ENCODE results near the gene C16orf95. TPM values are rescaled to one million over a fixed set of nuclear protein-coding genes. Genes with fewer than 3 reads are reported as not detected.
A peak's percentile ranks its signal among the peaks of the same experiment; 100 is the strongest.
"Not testable (repeated sequence)": the region's sequence is repeated elsewhere in the genome, so short reads cannot be mapped to it uniquely, and the experiment has no call there.

The C16orf95 gene
- total RNA-seq, 4 donors from 2014 or later: 0.38 to 0.95 (median 0.85) TPM

DNA sequence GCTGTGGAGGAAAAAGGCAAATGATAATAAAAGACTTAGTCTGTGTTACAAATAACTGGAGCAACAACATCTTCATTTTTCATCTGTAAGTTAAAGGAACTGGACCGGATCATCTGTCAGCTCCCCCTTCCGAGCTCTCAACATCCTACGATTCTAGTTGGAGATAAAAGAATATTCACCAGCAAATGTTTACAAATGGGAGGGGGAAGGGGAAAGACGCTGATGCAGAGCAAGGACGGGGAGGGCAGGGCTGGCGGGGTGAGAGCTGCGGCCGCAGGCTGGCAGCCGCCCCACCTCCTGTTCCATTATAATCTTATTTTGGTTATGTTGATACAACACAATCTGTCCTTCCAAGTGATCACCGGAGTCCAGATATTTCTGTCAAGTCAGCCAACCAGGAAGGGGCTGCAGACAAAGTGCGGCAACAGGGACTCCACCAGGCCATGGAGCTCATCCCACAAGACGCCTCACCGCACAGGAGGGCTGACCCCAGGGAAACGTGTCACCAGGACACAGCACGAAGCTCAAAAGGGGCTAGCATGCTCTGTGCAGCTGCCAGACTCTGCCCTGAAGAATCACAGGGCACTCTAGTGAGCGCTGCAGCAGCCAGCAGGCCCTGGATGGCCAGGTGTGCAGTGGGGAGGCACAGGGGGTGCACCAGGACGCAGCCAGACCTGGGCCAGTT lies 46.7 kb upstream of the C16orf95 start:
- H3K27ac ChIP-seq: peak overlapping the region; percentile 45 to 85 (median 77)
- DNase-seq: no peak

DNA sequence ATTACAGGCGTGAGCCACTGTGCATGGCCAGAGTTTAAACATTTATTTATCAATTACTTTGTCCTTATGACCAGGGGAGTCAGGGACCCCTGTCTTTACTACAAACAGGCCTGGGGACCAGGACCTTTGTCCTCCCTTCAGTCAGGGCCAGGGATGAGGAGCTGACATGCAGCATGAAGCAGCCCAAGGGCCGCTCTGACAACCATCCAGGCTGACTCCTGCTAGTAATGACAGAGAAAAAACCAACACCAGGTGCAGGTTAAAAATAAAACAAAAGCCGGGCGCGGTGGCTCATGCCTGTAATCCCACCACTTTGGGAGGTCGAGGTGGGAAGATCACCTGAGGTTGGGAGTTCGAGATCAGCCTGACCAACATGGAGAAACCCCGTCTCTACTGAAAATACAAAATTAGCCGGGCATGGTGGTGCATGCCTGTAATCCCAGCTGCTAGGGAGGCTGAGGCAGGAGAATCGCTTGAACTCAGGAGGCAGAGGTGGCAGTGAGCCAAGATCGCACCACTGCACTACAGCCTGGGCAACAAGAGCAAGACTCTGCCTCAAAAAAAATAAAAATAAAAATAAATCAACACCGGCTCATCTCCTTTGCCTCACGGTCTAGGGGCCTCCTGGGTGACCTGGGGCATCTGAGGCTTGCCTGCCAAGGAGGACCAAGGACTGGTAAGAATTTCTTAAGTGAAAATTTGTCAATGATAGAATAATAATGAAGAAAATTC lies 45.8 kb upstream of the C16orf95 start:
- H3K9me3 ChIP-seq; intact Hi-C loops (cut with DNase I); H3K4me3 ChIP-seq; H3K27me3 ChIP-seq; DNase-seq: not testable (repeated sequence)
- H3K36me3 ChIP-seq: peaks cover 14 to 84% (median 28%) of the 10 kb centered on the region in 3 donors
- 75 to 88% methylated on average over 7 to 13 of the region's 13 CpGs for WGBS, 2 donors
- peaks cover 4 to 51% (median 18%) of the 10 kb centered on the region in 3 donors for H3K4me1 ChIP-seq
- peak overlapping the region in 3 of 4 donors; percentile 75 to 85 (median 79) for H3K27ac ChIP-seq

More for the DNA sequence above, 46.7 kb upstream of the C16orf95 start:
- H3K36me3 ChIP-seq: peaks cover 8 to 75% (median 19%) of the 10 kb centered on the region in 3 donors
- peak overlapping the region in 1 of 4 donors; percentile 39 for H3K4me3 ChIP-seq
- no peaks in the 10 kb centered on the region for H3K27me3 ChIP-seq
- 41 to 61% methylated on average over 10 to 15 of the region's 17 CpGs for WGBS, 2 donors
- no peak for TF ChIP-seq POLR2A (IDR thresholded peaks at IDR 0.05)
- TF ChIP-seq, protein P1, sequence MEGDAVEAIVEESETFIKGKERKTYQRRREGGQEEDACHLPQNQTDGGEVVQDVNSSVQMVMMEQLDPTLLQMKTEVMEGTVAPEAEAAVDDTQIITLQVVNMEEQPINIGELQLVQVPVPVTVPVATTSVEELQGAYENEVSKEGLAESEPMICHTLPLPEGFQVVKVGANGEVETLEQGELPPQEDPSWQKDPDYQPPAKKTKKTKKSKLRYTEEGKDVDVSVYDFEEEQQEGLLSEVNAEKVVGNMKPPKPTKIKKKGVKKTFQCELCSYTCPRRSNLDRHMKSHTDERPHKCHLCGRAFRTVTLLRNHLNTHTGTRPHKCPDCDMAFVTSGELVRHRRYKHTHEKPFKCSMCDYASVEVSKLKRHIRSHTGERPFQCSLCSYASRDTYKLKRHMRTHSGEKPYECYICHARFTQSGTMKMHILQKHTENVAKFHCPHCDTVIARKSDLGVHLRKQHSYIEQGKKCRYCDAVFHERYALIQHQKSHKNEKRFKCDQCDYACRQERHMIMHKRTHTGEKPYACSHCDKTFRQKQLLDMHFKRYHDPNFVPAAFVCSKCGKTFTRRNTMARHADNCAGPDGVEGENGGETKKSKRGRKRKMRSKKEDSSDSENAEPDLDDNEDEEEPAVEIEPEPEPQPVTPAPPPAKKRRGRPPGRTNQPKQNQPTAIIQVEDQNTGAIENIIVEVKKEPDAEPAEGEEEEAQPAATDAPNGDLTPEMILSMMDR (IDR thresholded peaks at IDR 0.05): no peak
- intact Hi-C loops (cut with DNase I): no loop called here
- H3K4me1 ChIP-seq: peaks cover 4 to 60% (median 18%) of the 10 kb centered on the region in 3 donors
- H3K9me3 ChIP-seq: no peaks in the 10 kb centered on the region

DNA sequence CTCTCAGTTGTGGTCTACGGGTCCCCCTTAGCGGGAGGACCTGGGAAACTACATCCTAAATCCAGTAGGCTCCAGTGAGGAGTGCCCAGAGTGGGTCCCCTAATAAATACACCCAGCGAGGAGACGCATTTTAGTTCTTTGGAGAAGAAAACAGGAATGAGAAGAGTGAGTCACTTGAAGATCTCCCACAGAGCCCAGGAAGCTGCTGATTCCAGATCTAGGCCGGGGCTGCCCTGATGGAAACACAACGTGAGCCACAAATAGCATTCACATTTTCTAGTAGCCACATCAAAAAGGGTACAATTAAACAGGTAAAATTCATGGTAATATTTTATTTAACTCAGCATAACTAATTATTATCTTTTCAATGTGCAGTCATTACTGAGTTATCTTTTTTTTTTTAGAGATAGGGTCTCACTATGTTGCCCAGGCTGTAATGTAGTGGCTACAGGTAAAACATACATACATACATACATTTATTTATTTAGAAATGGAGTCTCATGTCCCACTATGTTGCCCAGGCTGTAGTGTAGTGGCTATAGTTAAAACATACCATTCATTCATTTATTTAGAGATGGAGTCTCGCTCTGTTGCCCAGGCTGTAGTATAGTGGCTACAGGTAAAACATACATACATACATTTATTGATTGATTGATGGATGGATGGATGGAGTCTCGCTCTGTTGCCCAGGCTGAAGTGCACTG lies 44.9 kb upstream of the C16orf95 start:
- DNase-seq: no peak
- intact Hi-C loops (cut with DNase I): no loop called here
- WGBS, 2 donors: 94 to 96% methylated on average over 6 of the region's 8 CpGs
- Histone ChIP-seq H3K4me1 (peaks cover 4 to 42% (median 13%) of the 10 kb centered on the region in 3 donors), H3K9me3 (no peaks in the 10 kb centered on the region), H3K27ac (peak overlapping the region in 2 of 4 donors; percentile 47 to 75), H3K4me3 (no peak overlapping the region), H3K36me3 (peaks cover 14 to 86% (median 29%) of the 10 kb centered on the region in 3 donors), H3K27me3 (no peaks in the 10 kb centered on the region)
- no peak for TF ChIP-seq POLR2A (IDR thresholded peaks at IDR 0.05)
- TF ChIP-seq, protein P1 (IDR thresholded peaks at IDR 0.05): no peak

DNA sequence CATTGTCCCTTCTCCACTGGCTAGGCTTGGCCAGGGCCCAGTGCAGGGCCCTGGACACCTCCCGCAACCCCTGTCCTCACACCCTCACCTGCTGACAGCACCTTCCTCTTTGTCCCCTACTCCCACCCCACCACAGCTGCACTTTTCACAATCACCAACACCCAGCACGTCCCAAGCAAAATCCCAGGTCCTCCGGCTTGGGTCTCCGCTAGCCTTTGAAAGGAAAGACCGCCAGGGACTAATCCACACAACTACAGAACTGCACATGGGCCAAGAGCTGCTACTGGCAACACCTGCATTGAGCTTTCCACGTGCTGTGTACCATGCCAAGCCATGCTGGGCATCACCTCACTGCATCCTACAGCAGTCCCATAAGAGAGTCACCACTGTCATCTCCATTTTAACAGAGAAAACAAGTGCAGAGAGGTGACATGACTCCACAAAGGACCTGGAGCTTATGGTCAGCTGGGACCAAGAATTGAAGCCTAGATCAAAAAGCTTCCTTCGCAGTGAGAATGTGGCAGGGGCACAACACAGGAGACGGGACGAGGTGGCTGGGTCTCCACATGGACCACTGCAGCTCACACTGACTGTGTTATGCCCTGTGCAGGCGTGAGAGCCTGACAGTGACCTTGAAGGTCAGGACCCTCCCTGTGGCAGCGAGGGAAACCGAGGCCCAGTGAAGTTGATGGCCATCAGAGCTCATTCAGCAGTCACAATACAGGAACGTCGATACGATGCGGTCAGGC lies 43.8 kb upstream of the C16orf95 start:
- intact Hi-C loops (cut with DNase I): no loop called here
- TF ChIP-seq, protein P1 (IDR thresholded peaks at IDR 0.05): no peak
- no peak for TF ChIP-seq POLR2A (IDR thresholded peaks at IDR 0.05)

DNA sequence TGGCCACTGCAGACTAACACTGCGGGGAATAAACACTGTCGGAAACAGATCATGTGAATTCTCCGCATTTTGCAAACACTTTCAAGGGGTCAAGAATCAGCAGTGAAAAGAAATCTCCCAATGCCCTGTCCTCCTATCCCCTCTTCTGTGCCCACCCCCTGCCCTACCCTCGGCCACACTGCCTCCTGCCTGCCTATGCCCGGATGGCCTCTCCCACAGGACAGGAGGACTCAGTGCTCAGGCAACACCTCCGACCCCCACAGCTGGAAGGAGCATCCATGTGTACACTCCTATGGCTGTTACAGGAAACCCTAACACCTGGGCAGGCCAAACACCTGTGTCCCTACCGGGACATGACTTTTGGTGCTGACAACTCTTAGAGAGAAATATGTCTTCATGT lies 41.9 kb upstream of the C16orf95 start:
- no peak overlapping the region for H3K4me3 ChIP-seq
- DNase-seq: no peak
- H3K36me3 ChIP-seq: peaks cover 14 to 89% (median 29%) of the 10 kb centered on the region in 3 donors
- intact Hi-C loops (cut with DNase I): no loop called here
- no peak overlapping the region for H3K27ac ChIP-seq
- TF ChIP-seq, protein P1 (IDR thresholded peaks at IDR 0.05): no peak
- no peak for TF ChIP-seq POLR2A (IDR thresholded peaks at IDR 0.05)
- peaks cover 0 to 15% (median 8%) of the 10 kb centered on the region in 3 donors for H3K4me1 ChIP-seq
- no peaks in the 10 kb centered on the region for H3K9me3 ChIP-seq
- 87 to 90% methylated on average over 6 of the region's 7 CpGs for WGBS, 2 donors
- H3K27me3 ChIP-seq: no peaks in the 10 kb centered on the region

More for the DNA sequence above, 43.8 kb upstream of the C16orf95 start:
- WGBS, 2 donors: 94 to 95% methylated on average over 12 of the region's 16 CpGs
- no peaks in the 10 kb centered on the region for H3K9me3 ChIP-seq
- no peak for DNase-seq
- peaks cover 1 to 31% (median 13%) of the 10 kb centered on the region in 3 donors for H3K4me1 ChIP-seq
- H3K36me3 ChIP-seq: peaks cover 14 to 86% (median 29%) of the 10 kb centered on the region in 3 donors
- no peaks in the 10 kb centered on the region for H3K27me3 ChIP-seq
- H3K4me3 ChIP-seq: no peak overlapping the region
- H3K27ac ChIP-seq: no peak overlapping the region
